Progenitor cell of endocrine pancreas (in vitro differentiated cells): ENCODE data around the gene SMAD5. TPM values are rescaled to one million over a fixed set of nuclear protein-coding genes. Genes with fewer than 3 reads are reported as not detected.

ENCODE experiments used
- DNase-seq: peaks from one replicate; pipeline ENCODE4 v3.0.0; 2021; ENCODE audit warnings: low spot score; ENCODE audit not compliant: unreplicated experiment
- H3K27ac Mint-ChIP-seq: 2 replicates; pipeline ENCODE4 v1.8.0; 2021; ENCODE audit warnings: mild to moderate bottlenecking, moderate library complexity, mixed read lengths
- H3K27me3 Mint-ChIP-seq: 2 replicates; pipeline ENCODE4 v1.8.0; 2021; ENCODE audit warnings: mixed read lengths
- H3K36me3 Mint-ChIP-seq: 2 replicates; pipeline ENCODE4 v1.8.0; 2022; ENCODE audit warnings: mixed read lengths; ENCODE audit not compliant: insufficient read depth
- H3K4me1 Mint-ChIP-seq: 2 replicates; pipeline ENCODE4 v1.8.0; 2021; ENCODE audit warnings: low read depth, mixed read lengths
- H3K4me3 Mint-ChIP-seq: 2 replicates; pipeline ENCODE4 v1.8.0; 2021; ENCODE audit warnings: low read depth, mild to moderate bottlenecking, moderate library complexity, mixed read lengths
- H3K9me3 Mint-ChIP-seq: 2 replicates; pipeline ENCODE4 v1.8.0; 2021; ENCODE audit warnings: low read depth, mixed read lengths
- total RNA-seq: library from RNA; stranded (reverse); gene quantifications from 2 replicates; pipeline ENCODE4 v1.2.1, GENCODE V29; 2021
- TF ChIP-seq, protein P1 (sequence below): fragments of 200-600 bp; sonication (generic); IDR thresholded peaks from one replicate; pipeline ENCODE4 v1.5.0; 2021; ENCODE audit warnings: antibody characterized with exemption, mild to moderate bottlenecking; ENCODE audit not compliant: unreplicated experiment

SMAD5 gene
- total RNA-seq, 1 donor from 2014 or later: 92.3 TPM

- Mint-ChIP-seq H3K9me3 (no peaks in the 10 kb centered on the region), H3K36me3 (peaks cover 18% of the 10 kb centered on the region), H3K27ac (no peak overlapping the region), H3K4me1 (peaks cover 23% of the 10 kb centered on the region), H3K4me3 (no peak overlapping the region), H3K27me3 (peaks cover 17% of the 10 kb centered on the region)
- TF ChIP-seq, protein P1, sequence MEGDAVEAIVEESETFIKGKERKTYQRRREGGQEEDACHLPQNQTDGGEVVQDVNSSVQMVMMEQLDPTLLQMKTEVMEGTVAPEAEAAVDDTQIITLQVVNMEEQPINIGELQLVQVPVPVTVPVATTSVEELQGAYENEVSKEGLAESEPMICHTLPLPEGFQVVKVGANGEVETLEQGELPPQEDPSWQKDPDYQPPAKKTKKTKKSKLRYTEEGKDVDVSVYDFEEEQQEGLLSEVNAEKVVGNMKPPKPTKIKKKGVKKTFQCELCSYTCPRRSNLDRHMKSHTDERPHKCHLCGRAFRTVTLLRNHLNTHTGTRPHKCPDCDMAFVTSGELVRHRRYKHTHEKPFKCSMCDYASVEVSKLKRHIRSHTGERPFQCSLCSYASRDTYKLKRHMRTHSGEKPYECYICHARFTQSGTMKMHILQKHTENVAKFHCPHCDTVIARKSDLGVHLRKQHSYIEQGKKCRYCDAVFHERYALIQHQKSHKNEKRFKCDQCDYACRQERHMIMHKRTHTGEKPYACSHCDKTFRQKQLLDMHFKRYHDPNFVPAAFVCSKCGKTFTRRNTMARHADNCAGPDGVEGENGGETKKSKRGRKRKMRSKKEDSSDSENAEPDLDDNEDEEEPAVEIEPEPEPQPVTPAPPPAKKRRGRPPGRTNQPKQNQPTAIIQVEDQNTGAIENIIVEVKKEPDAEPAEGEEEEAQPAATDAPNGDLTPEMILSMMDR: no peak
- DNase-seq: no peak
Measured at GRCh38 chr5:136185974-136186665, 53.5 kb downstream of the SMAD5 start.

DNA sequence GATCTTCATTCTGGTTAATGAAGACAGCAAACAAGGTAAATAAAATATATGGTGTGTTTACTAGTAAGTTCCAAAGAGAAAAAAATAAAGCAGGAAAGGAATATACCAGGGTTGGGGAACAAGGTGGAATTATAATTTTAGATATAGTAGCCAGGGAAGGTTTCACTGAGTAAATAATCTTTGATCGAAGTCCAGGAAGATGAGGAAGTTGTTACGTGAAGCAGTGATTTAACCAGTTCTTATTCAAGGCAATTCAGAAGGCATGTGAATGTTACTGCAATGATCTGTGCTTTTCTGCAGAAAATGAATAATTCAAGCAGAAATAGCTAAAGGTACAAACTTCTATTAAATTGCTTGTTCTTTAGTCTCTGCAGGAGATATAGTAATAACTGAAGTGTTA lies 54.2 kb downstream of the SMAD5 start:
- H3K9me3 Mint-ChIP-seq: no peaks in the 10 kb centered on the region
- H3K27me3 Mint-ChIP-seq: peaks cover 24% of the 10 kb centered on the region
- H3K36me3 Mint-ChIP-seq: peaks cover 17% of the 10 kb centered on the region
- peaks cover 27% of the 10 kb centered on the region for H3K4me1 Mint-ChIP-seq
- TF ChIP-seq, protein P1: no peak
- no peak overlapping the region for H3K4me3 Mint-ChIP-seq
- H3K27ac Mint-ChIP-seq: no peak overlapping the region
- no peak for DNase-seq

- H3K4me3 Mint-ChIP-seq: no peak overlapping the region
- peaks cover 37% of the 10 kb centered on the region for H3K27me3 Mint-ChIP-seq
- peaks cover 15% of the 10 kb centered on the region for H3K36me3 Mint-ChIP-seq
- TF ChIP-seq, protein P1: no peak
- no peak overlapping the region for H3K27ac Mint-ChIP-seq
- no peak for DNase-seq
- peaks cover 31% of the 10 kb centered on the region for H3K4me1 Mint-ChIP-seq
- H3K9me3 Mint-ChIP-seq: no peaks in the 10 kb centered on the region
Measured at GRCh38 chr5:136188859-136189258, 56.2 kb downstream of the SMAD5 start.

DNA sequence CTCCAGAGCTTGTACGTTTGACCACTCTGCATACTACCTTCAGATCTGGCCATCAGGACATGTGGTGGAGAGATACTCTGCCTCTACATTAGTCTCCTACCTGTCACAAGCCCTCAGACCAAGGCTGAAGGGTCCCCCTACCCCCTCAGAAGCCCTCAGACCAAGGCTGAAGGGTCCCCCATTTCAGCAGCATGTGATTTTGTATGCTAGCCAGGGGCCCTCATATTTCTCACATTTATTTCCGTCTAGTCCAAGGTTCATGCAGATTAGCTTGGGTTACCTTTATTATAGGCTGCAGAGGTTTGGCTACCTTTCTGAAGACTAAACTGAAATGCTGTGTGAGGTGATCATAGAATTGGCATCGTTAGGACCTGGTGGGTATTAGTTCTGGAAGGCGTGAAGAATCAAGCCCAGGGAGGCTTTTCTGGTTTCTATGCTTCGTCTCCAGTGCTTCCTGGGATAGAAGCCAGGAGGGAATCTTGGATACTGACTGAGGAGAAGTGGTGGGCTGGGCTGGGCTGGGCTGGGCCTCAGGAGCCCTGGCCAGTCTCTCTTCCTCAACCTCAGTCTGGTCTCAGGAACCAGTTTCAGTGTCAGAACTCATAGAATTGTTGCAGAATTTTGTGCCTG lies 57.6 kb downstream of the SMAD5 start:
- peaks cover 50% of the 10 kb centered on the region for H3K27me3 Mint-ChIP-seq
- no peak overlapping the region for H3K4me3 Mint-ChIP-seq
- peaks cover 15% of the 10 kb centered on the region for H3K36me3 Mint-ChIP-seq
- H3K9me3 Mint-ChIP-seq: no peaks in the 10 kb centered on the region
- peaks cover 29% of the 10 kb centered on the region for H3K4me1 Mint-ChIP-seq
- TF ChIP-seq, protein P1: no peak
- DNase-seq: no peak
- no peak overlapping the region for H3K27ac Mint-ChIP-seq

DNA sequence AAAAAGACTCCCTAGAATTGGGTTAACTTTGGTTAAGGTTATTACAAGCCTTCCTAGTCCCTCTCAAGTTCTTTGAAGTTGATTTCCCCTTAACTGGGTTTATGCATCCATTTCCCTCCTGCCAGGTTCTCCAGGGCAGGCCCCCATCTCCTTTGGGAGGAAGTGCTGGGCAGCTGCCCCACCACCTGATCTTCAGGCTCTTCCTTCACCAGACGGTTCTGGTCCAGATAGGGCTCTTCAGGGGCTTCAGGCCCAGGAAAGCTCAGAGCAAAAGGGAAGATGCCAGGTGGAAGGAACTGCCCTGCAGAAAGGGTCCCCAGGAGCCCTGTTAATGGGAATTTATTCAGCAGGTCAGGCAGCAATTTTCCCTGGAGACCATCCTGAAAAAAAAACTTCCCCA lies 58.3 kb downstream of the SMAD5 start:
- TF ChIP-seq, protein P1: no peak
- no peak overlapping the region for H3K27ac Mint-ChIP-seq
- no peaks in the 10 kb centered on the region for H3K9me3 Mint-ChIP-seq
- peaks cover 15% of the 10 kb centered on the region for H3K36me3 Mint-ChIP-seq
- H3K4me1 Mint-ChIP-seq: peaks cover 29% of the 10 kb centered on the region
- no peak overlapping the region for H3K4me3 Mint-ChIP-seq
- no peak for DNase-seq
- peaks cover 55% of the 10 kb centered on the region for H3K27me3 Mint-ChIP-seq
